ENCODE data around the gene COL8A2.

The COL8A2 gene

DNA sequence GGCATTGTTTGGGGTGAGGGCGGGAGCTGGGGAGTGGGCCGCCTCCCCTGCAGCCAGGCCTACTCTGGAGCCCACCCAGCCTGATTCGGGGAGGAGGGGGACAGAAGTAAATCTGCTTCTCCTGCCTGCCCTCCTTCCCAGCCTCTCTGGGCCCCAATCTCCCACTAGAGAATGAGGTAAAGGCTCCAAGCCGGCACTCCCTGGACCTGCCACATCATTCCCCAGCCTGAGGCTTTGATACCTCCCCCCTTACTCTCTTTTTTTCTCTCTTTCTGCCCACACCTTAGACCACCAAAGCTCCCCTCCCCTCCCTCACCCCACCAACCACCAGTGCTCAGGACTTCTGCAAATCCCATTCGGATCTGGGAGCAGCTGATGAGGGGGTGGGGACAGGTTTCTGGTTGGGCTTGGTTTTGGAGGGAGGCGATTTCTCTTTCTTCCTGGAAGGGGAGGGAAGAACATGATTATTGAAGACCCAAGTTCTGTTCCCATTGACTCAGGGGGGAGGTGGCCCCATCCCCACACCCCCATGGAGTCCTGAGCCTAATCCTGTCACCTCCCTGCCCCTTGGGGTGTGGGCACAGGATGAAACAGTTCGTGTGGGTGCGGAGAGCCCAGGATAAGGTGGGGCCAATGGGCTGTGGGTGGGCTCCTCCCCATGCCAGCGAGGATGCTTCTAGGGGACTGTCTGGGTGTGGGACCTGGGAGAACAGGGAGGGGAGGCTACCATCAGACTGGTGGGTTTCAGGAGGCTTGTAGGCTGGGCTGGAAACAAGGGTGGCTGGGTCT, 32.3 kb upstream of the COL8A2 start:
- DNase-seq: no peak

- DNase-seq: peak; percentile 66
These were observed 31.5 kb upstream of the COL8A2 start for GRCh38 chr1:36156329-36157114.

- DNase-seq: peak; percentile 87
These were observed 30.6 kb upstream of the COL8A2 start, which contains the start of gene MAP7D1 for GRCh38 chr1:36155408-36156328. MAP7D1 (plus strand) TSS chr1:36156160; CDS start chr1:36156418, 258 bp downstream.

GRCh38 chr1:36154765-36155407, 29.9 kb upstream of the COL8A2 start:
- no peak for DNase-seq

DNA sequence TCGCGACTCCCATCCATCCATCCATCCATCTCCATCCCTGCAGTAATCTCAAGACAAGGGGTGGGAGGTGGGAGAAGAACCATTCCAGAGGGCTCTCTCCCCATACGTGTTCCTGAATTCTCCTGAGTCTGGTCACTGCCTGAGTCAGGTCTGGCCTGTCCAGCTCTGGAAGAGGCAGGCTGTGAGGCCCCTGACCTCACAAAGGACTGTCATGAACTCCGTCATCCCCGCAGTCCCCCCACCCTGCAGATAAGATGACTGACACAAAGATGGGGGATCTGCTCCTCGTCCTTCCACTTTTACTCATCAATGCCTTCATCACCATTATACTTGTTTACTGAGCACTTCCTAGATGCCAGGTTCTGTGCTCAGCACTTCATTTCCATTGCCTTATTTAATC, 29.3 kb upstream of the COL8A2 start:
- no peak for DNase-seq

GRCh38 chr1:36153476-36153875, 28.5 kb upstream of the COL8A2 start:
- DNase-seq: no peak

DNA sequence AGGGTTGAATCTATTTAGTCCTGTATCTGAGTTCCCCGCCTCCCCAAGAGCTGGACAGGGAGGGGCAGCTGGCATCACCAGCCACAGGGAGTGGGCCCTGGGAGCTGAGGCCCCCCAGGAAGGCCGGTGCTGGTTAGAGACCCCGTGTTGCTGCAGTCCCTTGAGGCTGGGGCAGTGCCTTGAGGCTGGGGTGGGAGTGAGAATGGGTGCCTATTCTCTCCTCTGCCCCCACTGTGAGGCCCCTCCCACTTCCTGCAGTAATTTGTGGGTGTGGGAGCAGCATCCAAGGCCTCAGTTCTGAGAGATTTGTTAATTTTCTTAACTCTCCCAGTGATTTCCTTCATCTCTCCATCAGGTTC, 26.8 kb upstream of the COL8A2 start:
- DNase-seq: no peak

DNA sequence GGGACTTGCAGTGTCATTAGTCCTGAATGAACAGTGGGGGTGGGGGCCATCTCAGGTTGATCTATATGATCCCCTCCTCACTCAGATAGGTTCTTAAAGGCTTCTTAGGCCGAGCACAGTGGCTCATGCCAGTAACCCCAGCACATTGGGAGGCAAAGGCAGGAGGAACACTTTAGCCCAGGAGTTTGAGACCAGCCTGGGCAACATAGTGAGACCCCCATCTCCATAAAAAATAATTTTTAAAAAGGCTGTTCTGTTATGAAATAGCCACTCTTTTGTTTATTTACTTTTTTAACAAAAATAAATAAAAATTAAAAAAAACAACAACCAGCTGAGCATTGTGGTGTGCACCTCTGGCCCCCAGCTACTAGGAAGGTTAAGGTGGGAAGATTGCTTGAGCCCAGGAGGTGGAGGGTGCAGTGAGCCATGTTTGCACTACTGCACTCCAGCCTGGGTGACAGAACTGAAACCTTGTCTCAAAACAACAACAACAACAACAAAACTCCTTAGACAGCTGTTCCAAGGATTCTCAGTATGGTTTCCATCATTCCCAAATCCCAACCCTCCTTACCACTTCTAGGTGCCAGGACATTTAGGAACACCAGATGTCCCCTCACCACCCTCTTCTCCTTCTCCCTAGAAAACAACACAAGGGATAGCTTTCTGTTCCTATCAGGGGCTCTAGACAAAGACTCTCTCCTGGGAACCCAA, 26.3 kb upstream of the COL8A2 start:
- no peak for DNase-seq

DNA sequence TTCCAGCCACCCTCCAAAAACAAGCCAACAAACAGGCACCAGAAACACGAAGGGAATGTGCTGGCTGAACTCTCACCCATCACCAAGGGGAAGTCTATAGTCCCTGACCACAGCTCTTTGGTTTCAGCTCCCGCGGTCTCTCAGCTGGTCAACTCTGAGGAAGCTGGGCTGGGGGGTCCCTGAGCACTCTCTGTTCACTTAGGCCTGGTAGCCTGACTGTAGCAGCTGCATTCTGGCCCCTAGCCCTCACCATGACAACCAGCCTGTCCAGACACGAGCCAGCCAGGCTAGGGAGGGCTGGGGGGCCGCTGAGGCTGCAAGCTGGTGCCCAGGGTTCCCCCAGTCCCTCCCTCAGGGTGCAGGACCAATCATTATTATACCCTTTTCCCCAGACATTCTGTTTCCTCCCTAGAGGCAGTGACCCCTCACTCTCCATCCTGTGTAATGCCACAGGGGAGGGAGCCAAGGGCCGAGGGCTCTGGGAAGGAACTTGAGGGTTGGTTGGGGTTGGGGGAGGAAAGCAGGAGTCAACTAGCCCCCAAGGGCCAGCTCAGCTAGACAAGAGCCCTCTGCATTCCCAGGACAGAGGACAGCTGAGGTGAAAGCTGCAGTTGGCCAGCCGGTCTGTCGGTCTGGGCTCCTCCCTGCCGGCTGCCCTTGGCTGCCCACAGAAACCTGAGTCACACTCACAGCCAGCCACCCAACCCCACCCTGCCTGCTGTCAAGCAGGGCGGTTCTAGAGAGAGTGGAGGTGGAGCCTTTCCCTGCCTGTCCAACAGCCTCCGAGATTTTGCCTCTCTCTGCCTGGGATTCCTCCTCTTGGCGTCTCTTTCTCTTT, 25.5 kb upstream of the COL8A2 start:
- peak; percentile 97 for DNase-seq

DNA sequence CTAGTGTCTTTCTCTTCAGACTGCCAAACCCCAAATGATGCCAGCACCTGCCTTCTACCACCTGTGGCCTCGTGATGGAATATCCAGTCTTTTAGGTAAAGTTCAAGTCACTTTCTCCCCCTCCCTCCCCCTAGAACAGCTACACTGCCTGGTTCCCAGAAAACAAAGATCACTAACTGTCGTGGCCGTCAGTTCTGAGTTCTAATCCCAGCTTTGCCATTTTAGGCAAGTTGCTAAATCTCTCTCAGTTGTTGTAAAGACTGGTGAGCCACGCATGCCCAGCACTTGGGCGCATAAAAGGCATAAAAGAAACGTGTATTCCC, 24.9 kb upstream of the COL8A2 start:
- no peak for DNase-seq

DNA sequence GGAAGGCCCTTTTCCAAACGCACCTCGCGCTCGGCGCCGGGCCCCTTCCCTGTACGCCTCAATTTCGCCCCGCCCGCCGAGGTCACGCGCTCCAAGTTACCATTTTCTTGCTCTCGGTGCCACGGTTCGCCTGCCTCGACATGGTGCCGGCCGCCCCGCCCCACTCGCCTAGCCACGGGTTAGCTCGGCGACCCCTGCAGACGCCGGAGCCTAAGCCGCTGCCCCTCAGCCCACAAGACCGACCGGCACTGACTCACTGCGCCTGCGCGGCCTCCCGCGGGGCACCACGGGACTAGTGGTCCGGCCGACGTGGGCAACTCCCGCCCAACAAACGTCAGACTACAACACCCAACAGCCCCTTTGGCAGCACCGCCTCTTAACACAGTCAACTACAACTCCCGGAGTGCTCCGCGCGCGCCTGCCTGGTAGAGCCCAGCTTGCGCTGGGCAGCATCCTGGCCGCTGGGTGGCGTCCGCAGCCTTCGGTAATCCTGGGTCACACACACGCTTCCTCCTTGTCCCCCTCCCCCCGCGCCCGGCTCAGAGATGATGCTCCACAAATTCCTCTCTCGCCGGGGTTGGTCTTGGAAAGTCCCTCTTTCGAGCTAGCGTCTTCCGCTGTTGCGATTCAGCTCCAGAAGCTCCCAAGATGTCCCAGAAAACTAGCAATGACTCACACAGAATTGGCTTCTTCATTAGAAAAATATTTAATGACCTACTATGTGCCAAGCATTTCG, 24.4 kb upstream of the COL8A2 start, which contains the start of gene TRAPPC3:
Gene TRAPPC3 (minus strand): TSS at position 250 of the 736 bp plus-strand sequence. CDS start 108 bp downstream, at position 142.
- peak; percentile 100 for DNase-seq

- no peak for DNase-seq
These were observed 23.8 kb upstream of the COL8A2 start for GRCh38 chr1:36148821-36149236.

- DNase-seq: no peak
These were observed 19.4 kb upstream of the COL8A2 start for GRCh38 chr1:36144413-36144812.

DNA sequence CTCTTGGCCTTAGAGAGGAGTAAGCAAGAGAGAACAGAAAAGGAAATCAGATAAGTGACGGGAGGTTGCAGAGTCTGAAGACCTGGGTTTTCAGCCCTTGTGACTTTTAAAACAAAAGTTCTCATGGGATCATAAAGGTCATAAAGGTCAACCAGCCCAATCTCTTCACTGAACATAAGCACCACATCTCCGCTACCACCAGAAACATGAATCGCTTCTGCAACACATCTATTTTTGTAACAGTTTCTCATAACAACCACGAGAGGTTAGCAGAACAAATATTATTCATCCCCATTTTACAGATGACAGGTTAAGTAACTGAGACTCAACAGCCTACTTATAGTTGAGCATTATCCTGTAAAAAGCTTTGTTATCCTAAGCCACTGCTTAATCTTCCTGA, 18.4 kb upstream of the COL8A2 start:
- no peak for DNase-seq

DNA sequence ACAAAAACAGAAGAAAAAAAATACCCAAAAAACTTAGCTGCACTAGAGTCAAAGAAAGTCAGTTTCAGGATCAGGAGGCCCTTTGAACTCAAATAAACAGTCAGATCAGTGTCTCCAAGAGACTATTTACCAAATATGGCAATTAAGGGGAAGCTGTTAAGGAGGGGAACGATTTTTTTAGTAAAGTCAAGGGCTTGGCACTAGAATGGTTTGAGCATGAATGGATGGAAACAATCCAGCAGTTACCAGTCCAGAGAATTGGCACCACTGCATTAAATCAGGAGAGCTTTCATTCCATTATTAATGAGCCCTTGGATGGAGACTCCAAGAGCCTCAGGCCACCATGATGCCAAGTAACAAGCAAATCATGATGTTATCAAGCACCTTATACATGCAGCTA, 17.1 kb upstream of the COL8A2 start:
- no peak for DNase-seq

DNA sequence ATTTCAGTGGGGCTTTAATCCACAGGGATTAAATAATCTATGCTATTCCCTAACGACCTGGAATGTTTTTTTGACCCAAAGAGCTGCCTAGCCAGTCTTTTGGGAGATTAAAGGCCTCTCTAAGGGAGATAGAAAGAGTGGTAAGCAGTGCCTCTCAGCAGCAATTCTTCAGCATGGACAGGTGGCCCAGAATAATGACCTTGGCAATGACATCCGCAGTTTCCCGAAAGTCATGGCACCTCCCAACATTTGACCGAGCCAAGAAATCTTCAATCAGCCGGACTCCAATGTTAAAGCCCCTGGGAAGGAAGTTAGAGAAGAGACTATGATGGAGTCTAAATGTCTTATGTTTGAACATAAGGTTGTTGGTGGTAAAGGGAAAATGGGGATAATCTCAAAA, 14.5 kb upstream of the COL8A2 start:
- no peak for DNase-seq

GRCh38 chr1:36137776-36138175, 12.8 kb upstream of the COL8A2 start:
- no peak for DNase-seq

DNA sequence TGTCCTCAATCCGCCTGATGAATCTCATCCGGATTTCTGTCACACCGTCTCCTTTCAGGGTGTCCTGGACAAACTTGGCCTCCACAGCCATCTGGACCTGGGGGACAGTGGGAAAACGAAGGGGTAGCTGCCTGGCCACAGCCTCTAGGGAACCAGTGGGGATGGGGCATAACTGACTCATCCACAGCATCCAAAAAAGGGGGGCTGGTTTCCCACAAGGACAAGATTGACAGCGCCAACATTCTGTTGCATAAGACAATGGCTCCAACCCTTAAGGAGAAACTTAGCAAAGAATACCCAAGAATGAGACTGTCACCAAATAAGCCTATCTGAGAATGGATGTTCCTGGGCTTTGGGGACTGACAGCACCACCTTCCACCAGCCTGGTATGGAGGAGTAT, 12.2 kb upstream of the COL8A2 start:
- no peak for DNase-seq

- DNase-seq: peak; percentile 88
These were observed 11.5 kb upstream of the COL8A2 start for GRCh38 chr1:36136535-36136934.

GRCh38 chr1:36135796-36136195, 10.8 kb upstream of the COL8A2 start:
- DNase-seq: no peak
